Measurements from ENCODE around the gene HEPACAM. TPM values are rescaled to one million over a fixed set of nuclear protein-coding genes. Genes with fewer than 3 reads are reported as not detected.

Gene HEPACAM
- polyA plus RNA-seq, 2 of the 4 experiments (the other 2 are of a cell fraction), result not detected

DNA sequence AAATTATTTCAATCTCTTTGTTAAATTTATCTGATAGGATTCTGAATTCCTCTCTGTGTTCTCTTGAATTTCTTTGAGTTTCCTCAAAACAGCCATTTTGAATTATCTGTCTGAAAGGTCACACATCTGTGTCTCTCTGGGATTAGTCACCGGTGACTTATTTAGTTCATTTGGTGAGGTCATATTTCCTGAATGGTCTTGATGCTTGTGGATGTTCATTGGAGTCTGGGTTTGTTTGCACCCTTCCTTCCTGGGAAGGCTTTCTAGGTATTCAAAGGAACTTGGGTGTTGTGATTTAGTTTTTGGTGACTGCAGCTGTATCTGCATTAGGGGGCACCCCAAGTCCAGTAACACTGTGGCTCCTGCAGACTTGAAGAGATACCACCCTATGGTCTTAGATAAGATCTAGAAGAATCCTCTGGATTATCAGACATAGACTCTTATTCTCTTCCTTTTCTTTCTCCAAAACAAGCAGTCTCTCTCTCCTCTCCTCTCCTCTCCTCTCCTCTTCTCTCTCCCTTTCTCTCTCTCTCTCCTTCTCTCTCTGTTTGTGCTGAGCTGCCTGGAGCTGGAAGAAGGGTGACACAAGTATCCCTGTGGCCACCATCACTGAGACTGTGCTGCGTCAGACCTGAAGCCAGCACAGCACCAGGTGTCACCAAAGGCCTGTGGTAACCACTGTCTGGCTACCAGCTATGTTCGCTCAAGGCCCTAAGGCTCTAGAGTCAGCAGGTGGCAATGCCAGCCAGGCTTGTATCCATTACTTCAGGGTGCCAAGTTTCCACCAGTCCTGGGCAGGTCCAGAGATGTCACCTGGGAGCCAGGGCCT is 20.1 kb downstream of the HEPACAM start:
- ChIA-PET POLR2A (no interaction called here), CTCF (interaction anchor here (1.3 to 1.4 kb wide), 2 partner anchors 18 to 40 kb away, joined by 4 read pairs; partner anchors contain the start of gene ROBO4)
- no peak overlapping the region for H3K27ac ChIP-seq
- 10% methylated on average over 2 of the region's 3 CpGs for WGBS (ENCODE audit: missing lambda C conversion rate)
- no peaks in the 10 kb centered on the region for H3K4me1 ChIP-seq
- no peak for DNase-seq (ENCODE audit: low read depth in 1 of 2, low spot score in 1 of 2)
- H3K4me2 ChIP-seq, result no peak overlapping the region
- H3K4me3 ChIP-seq, result no peak overlapping the region
- H3K9me3 ChIP-seq, result no peaks in the 10 kb centered on the region; the same call in 2 of the 3 replicates
- FAIRE-seq, result no peak
- TF ChIP-seq KDM1A (IDR thresholded peaks at IDR 0.05; ENCODE audit: low read depth), result no peak
- TF ChIP-seq HOXB5 (CRISPR knock-in tag; IDR thresholded peaks at IDR 0.05), result no peak
- TF ChIP-seq HOXA7 (CRISPR knock-in tag; IDR thresholded peaks at IDR 0.05), result no peak
- TF ChIP-seq, protein P1, sequence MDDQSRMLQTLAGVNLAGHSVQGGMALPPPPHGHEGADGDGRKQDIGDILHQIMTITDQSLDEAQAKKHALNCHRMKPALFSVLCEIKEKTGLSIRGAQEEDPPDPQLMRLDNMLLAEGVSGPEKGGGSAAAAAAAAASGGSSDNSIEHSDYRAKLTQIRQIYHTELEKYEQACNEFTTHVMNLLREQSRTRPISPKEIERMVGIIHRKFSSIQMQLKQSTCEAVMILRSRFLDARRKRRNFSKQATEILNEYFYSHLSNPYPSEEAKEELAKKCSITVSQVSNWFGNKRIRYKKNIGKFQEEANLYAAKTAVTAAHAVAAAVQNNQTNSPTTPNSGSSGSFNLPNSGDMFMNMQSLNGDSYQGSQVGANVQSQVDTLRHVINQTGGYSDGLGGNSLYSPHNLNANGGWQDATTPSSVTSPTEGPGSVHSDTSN (IDR thresholded peaks at IDR 0.05), result no peak
- no peak for TF ChIP-seq CHD4 (IDR thresholded peaks at IDR 0.05; ENCODE audit: borderline replicate concordance)
- no peak for TF ChIP-seq FOSB (CRISPR knock-in tag; IDR thresholded peaks at IDR 0.05)
- no peak for ATAC-seq

DNA sequence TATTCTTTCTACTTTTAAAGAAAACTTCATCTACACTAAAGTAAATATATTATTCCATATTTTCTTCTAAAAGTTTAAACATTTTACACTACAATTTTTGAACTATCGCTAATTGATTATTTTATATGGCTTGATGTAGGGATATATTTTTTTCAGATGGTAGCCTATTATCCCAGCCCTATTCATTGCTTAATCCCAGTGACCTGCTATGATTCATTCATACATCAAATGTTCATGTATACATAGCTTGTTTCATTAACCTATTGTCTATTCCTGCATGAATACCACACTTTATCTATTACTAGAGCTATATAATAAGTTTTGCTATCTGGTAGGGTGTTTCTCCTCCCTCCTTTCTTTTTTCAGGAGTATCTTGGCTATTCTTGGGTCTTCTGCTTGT is 33.2 kb downstream of the HEPACAM start:
- DNase-seq (ENCODE audit: low read depth in 1 of 2, low spot score in 1 of 2), result no peak
- WGBS (ENCODE audit: missing lambda C conversion rate), result 91% methylated on average over 1 of the region's 1 CpG
- no peak overlapping the region for H3K4me3 ChIP-seq
- POLR2A ChIA-PET, result no interaction called here
- TF ChIP-seq KDM1A (IDR thresholded peaks at IDR 0.05; ENCODE audit: low read depth) (no peak), ZSCAN20 (CRISPR knock-in tag; IDR thresholded peaks at IDR 0.05) (no peak), JUNB (IDR thresholded peaks at IDR 0.05) (no peak), KDM5A (IDR thresholded peaks at IDR 0.05) (no peak), MAFK (IDR thresholded peaks at IDR 0.05; ENCODE audit: partially characterized antibody) (no peak), RCOR1 (IDR thresholded peaks at IDR 0.05; ENCODE audit: low read depth, low read length) (no peak), GATA3 (IDR thresholded peaks at IDR 0.05; ENCODE audit: borderline replicate concordance) (no peak), ZFP36 (IDR thresholded peaks at IDR 0.05; ENCODE audit: borderline replicate concordance, partially characterized antibody) (no peak), HOXB13 (CRISPR knock-in tag; IDR thresholded peaks at IDR 0.05; ENCODE audit: low read depth) (no peak), FOXS1 (CRISPR knock-in tag; IDR thresholded peaks at IDR 0.05) (no peak), RARB (CRISPR knock-in tag; IDR thresholded peaks at IDR 0.05) (no peak), POLR2AphosphoS2 (conservative IDR thresholded peaks at IDR 0.05; ENCODE audit: low read length) (no peak)
- TF ChIP-seq, protein P1 (IDR thresholded peaks at IDR 0.05), result no peak
- TF ChIP-seq, protein P2, sequence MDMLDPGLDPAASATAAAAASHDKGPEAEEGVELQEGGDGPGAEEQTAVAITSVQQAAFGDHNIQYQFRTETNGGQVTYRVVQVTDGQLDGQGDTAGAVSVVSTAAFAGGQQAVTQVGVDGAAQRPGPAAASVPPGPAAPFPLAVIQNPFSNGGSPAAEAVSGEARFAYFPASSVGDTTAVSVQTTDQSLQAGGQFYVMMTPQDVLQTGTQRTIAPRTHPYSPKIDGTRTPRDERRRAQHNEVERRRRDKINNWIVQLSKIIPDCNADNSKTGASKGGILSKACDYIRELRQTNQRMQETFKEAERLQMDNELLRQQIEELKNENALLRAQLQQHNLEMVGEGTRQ (IDR thresholded peaks at IDR 0.05), result no peak
- TF ChIP-seq, protein P3, sequence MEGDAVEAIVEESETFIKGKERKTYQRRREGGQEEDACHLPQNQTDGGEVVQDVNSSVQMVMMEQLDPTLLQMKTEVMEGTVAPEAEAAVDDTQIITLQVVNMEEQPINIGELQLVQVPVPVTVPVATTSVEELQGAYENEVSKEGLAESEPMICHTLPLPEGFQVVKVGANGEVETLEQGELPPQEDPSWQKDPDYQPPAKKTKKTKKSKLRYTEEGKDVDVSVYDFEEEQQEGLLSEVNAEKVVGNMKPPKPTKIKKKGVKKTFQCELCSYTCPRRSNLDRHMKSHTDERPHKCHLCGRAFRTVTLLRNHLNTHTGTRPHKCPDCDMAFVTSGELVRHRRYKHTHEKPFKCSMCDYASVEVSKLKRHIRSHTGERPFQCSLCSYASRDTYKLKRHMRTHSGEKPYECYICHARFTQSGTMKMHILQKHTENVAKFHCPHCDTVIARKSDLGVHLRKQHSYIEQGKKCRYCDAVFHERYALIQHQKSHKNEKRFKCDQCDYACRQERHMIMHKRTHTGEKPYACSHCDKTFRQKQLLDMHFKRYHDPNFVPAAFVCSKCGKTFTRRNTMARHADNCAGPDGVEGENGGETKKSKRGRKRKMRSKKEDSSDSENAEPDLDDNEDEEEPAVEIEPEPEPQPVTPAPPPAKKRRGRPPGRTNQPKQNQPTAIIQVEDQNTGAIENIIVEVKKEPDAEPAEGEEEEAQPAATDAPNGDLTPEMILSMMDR (IDR thresholded peaks at IDR 0.05), result no peak
- no peak for FAIRE-seq
- CTCF ChIA-PET, result no interaction called here
- no peak overlapping the region for H3K4me2 ChIP-seq
- H3K4me1 ChIP-seq, result peaks cover 25% of the 10 kb centered on the region
- H3K27ac ChIP-seq, result no peak overlapping the region
- H3K9me3 ChIP-seq, result no peaks in the 10 kb centered on the region
- ATAC-seq, result no peak

Measured in A549 (cell line).